ENCODE data around the gene CRB2. TPM values are rescaled to one million over a fixed set of nuclear protein-coding genes. Genes with fewer than 3 reads are reported as not detected.

Gene CRB2
- total and polyA plus RNA-seq, 8 donors: 0.02 to 0.08 TPM; not detected in 6

DNA sequence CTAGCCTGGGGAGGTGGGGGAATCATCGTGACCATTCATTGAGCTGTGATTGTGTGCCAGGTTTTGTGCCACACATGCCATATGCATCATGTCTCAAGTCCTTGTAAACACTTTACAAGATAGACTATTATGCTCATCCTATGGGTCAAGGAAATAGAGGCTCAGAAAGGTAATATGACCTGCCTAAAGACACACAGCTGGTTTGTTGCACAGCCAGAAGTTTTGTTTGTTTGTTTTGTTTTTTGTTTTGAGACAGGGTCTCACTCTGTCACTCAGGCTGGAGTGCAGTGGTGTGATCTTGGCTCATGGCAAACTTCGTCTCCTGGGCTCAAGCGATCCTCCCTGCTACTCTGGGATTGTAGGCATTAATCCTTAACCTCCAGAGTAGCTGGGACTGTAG is 21.4 kb upstream of the CRB2 start:
- H3K4me3 ChIP-seq: no peak overlapping the region
- TF ChIP-seq, protein P1, sequence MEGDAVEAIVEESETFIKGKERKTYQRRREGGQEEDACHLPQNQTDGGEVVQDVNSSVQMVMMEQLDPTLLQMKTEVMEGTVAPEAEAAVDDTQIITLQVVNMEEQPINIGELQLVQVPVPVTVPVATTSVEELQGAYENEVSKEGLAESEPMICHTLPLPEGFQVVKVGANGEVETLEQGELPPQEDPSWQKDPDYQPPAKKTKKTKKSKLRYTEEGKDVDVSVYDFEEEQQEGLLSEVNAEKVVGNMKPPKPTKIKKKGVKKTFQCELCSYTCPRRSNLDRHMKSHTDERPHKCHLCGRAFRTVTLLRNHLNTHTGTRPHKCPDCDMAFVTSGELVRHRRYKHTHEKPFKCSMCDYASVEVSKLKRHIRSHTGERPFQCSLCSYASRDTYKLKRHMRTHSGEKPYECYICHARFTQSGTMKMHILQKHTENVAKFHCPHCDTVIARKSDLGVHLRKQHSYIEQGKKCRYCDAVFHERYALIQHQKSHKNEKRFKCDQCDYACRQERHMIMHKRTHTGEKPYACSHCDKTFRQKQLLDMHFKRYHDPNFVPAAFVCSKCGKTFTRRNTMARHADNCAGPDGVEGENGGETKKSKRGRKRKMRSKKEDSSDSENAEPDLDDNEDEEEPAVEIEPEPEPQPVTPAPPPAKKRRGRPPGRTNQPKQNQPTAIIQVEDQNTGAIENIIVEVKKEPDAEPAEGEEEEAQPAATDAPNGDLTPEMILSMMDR (IDR thresholded peaks at IDR 0.05): no peak

GRCh38 chr9:123335193-123335985 is 20.6 kb upstream of the CRB2 start:
- 35 to 44% methylated on average over 9 of the region's 9 CpGs for WGBS, 2 donors
- DNase-seq (no peak), FAIRE-seq (no peak), ATAC-seq (peak in 3 of 4 donors; percentile 50 to 71 (median 61))
- intact Hi-C loops (cut with DNase I): no loop called here
- H3K4me1 ChIP-seq: no peaks in the 10 kb centered on the region
- no peaks in the 10 kb centered on the region for H3K36me3 ChIP-seq
- no peaks in the 10 kb centered on the region for H3K27me3 ChIP-seq
- TF ChIP-seq, protein P1 (IDR thresholded peaks at IDR 0.05): no peak
- H3K9me3 ChIP-seq: no peaks in the 10 kb centered on the region
- no peak overlapping the region for H3K4me3 ChIP-seq
- H3K27ac ChIP-seq: no peak overlapping the region

More for the DNA sequence above, 21.4 kb upstream of the CRB2 start:
- no peak for DNase-seq
- Histone ChIP-seq H3K36me3 (no peaks in the 10 kb centered on the region), H3K27me3 (no peaks in the 10 kb centered on the region), H3K9me3 (no peaks in the 10 kb centered on the region), H3K4me1 (no peaks in the 10 kb centered on the region), H3K27ac (no peak overlapping the region)
- WGBS, 2 donors: 90 to 95% methylated on average over 3 of the region's 3 CpGs
- no peak for ATAC-seq
- intact Hi-C loops (cut with DNase I): no loop called here
- FAIRE-seq: no peak

DNA sequence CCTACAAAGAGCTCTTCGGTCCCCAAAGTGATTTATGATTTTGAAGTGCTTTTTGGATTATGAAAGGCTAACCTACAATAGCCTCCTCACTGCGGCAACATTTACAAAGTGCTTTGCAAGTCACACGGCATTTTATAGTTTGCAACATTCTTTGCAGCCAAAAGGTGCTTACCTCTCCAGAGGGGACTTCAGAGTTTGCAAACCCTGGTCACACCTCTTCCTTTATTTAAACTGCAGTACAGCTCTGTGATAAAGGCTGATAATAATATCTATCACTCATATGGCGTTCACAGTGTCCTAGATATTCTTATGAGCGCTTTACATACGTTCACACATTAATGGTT is 20.0 kb upstream of the CRB2 start:
- TF ChIP-seq, protein P1 (IDR thresholded peaks at IDR 0.05): no peak
- WGBS, 2 donors: 44 to 51% methylated on average over 6 of the region's 6 CpGs
- H3K27me3 ChIP-seq: no peaks in the 10 kb centered on the region
- DNase-seq (no peak), FAIRE-seq (no peak), ATAC-seq (no peak)
- H3K36me3 ChIP-seq: no peaks in the 10 kb centered on the region
- H3K4me1 ChIP-seq: no peaks in the 10 kb centered on the region
- no peak overlapping the region for H3K27ac ChIP-seq
- H3K4me3 ChIP-seq: no peak overlapping the region
- no peaks in the 10 kb centered on the region for H3K9me3 ChIP-seq
- intact Hi-C loops (cut with DNase I): no loop called here

- FAIRE-seq (no peak), ATAC-seq (no peak), DNase-seq (no peak)
- 91 to 92% methylated on average over 3 of the region's 3 CpGs for whole genome bisulfite sequencing, 2 donors
- H3K27ac ChIP-seq: no peak overlapping the region
- no peaks in the 10 kb centered on the region for H3K4me1 ChIP-seq
- intact Hi-C loops (cut with DNase I): no loop called here
- H3K9me3 ChIP-seq: no peaks in the 10 kb centered on the region
- H3K4me3 ChIP-seq: no peak overlapping the region
- no peaks in the 10 kb centered on the region for H3K36me3 ChIP-seq
- TF ChIP-seq, protein P1 (IDR thresholded peaks at IDR 0.05): no peak
- no peaks in the 10 kb centered on the region for H3K27me3 ChIP-seq
These were observed 19.5 kb upstream of the CRB2 start for GRCh38 chr9:123336449-123336848.

DNA sequence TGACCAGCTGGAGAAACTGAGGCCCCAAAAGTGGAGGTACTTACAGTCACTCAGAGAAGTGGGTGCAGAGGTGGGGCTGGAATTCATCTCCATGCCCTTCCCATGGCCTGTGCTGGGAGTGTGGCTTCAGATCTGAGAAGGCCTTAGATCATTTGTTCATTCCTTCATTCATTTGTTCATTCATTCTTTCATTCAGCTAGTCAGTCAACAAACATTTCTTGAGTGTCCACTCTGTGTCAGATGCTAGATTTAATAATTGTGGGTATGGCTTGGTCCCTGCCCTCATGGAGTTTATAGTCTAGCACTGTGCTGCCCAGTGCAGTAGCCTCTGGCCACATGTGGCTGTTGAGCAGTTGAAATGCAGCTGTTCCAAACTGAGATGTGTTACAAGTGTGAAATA is 19.0 kb upstream of the CRB2 start:
- ATAC-seq: no peak

More for the DNA sequence above, 19.0 kb upstream of the CRB2 start:
- H3K4me3 ChIP-seq: no peak overlapping the region
- no peak overlapping the region for H3K27ac ChIP-seq
- no peaks in the 10 kb centered on the region for H3K4me1 ChIP-seq
- no peaks in the 10 kb centered on the region for H3K36me3 ChIP-seq
- no peaks in the 10 kb centered on the region for H3K9me3 ChIP-seq
- DNase-seq (no peak), FAIRE-seq (no peak)
- TF ChIP-seq, protein P1 (IDR thresholded peaks at IDR 0.05): no peak
- intact Hi-C loops (cut with DNase I): no loop called here
- H3K27me3 ChIP-seq: no peaks in the 10 kb centered on the region
